T-helper 22 cell (primary cell): Measurements from ENCODE around the gene ITGA3.

ENCODE experiments used
- DNase-seq: peaks from one replicate; pipeline ENCODE4 v3.0.0-alpha.2; 2020; ENCODE audit warnings: low read depth

Gene ITGA3

DNA sequence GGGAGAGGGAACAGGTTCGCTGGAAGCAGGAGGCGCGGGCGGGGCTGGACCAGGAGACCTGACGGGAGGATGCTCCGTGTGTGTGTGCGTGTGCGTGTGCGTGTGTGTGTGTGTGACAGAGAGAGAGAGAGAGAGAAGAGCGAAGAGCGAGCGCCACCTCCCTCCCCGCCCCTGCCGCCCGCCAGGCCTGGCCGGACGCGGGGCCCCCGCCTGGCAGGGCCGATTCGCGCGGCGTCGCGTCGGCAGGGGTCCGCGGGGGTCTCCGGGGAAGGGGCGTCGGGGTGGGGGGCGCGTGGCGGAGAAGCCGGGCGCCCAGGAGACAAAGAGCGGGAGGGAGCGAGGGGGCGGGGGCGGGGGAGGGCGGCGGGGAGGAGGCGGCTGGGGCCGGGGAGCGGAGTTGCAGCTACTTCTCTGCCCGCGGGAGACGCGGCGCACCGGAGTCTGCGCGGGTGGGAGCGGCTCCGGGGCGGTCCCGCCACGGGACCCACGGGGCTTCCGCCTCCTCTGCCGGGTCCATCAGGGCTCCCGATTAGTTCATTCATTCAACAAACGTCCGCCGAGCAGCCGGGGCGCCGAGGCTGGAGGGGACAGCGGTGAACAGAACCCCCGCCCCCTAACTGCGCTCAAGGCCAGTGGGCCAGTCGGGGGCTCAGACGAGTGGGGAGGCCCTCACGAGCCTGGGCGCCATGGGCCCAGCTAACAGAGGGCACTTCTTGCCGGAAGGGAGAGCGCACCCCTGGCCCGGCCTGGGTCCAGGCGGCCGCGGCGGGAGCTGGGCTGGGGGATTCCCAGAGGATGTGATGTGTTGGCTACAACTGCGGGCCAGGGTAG, 74.0 kb downstream of the ITGA3 start, which contains the start of gene SAMD14:
Gene SAMD14 (minus strand): TSS at position 433 of the 831 bp plus-strand sequence. CDS start 5,201 bp downstream, outside the sequence.
- peak; percentile 50 for DNase-seq

DNA sequence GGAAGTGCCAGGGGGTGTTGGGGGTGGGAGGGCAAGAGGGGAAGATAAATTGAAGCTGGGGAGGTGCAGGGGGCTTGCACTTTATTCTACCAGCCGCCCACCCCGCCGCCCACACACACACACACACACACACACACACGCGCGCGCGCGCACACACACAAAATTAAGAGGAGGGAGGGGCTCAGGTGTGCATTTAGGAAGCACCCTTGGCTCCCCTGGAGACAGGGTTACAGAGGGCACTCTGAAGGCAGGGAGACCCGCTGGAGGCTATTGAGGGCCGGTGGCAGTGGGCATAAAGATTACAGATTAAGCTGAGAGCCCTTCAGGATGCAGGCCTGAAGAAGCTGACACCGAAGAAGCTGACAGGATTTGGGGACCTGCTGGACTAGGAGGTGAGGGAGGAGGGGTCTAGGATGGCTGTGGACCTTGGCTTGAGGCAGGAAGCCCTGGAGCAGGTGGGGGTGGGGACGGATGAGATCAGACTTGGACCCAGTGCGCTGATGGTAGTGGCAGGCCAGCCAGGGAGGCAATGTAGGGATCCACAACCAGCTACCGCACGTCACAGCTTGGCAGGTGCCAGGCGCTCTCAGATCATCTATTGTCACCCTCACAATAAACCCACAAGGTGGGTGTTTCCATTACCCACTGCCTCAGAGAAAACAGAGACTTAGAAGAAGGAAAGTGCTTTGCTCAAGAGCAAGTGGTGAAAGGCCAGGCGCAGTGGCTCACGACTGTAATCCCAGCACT, 74.8 kb downstream of the ITGA3 start:
- DNase-seq, result no peak

DNA sequence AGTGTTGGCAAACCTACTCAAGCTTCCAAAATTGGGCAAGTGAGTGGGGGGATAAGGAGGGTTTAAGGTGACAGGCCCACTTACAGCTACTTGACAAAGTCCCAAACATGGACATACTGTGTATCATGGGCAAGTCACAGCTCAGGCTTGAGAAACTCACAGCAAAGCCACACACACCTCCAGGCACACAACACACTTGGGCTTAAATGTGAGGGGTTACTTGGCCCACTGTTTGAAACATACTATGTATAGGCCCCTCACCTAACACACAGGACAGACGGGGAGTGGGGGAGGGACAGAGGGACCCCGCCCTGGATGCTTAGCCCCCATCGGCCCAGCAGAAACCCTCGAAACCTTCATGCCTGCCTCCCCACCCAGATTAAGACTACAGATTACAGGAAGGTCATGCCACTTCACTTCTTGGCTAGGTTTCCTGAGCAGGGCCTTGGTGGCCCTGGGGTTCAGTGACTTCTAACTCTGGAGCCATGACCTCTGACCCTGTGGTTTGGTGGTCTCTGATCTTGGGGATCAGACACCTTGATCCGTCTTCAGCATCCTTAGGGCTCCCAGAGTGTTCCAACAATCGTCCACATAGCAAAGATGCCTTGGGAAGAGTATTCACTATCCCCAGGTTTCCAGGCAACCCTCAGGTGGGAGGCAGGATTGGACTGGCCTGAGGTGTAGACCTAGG, 76.3 kb downstream of the ITGA3 start:
- no peak for DNase-seq

DNA sequence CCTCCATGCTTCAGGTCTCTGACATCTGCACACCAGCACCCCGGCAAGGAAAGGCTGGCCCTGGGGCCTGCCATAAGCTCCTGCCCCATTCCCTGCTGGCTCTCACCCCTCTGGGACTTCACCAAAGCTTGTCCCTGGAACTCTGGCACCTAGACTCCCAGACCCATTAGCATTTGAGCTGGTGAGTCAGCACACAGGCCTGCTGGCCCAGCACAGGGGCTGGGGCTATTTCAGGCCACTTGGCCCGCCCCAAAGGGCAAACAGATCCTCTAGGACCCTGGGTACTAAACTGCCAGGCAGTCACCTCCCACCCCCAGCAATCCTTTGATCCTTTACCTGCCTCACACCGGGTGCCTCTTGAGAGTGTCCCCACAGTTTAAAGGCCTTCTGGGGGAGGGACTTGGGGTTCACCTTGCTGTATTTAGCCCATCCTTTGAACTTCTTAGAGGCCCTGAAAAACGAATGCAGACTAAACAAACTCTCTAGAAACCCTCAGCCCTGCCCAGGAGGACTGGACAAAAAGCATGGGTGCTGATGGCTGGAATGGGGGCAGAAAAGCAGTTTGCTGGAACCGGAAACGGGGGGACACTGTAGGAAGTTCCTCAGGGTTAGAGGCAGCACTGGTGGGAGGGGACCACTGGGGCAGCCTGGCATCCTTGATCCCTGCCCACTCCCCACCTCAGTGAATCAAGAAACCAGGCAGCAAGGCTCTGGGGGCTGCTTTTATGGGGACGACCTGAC, 77.3 kb downstream of the ITGA3 start:
- no peak for DNase-seq

DNA sequence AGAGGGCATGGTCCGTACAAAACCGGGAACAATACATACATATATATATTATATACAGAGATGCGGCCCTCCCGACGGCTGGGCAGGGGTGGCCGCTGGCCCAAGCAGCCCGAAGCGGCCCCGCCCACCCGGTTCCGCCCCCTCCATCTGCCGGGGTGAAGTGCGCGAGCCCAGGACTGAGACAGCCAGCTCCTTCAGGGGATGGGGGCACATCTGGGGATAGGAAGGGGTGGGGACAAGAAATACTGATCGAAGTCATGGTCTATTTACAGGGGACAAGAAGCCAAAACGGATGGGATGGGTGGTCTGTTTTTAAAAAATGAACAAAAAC, 77.8 kb downstream of the ITGA3 start:
- DNase-seq, result no peak

DNA sequence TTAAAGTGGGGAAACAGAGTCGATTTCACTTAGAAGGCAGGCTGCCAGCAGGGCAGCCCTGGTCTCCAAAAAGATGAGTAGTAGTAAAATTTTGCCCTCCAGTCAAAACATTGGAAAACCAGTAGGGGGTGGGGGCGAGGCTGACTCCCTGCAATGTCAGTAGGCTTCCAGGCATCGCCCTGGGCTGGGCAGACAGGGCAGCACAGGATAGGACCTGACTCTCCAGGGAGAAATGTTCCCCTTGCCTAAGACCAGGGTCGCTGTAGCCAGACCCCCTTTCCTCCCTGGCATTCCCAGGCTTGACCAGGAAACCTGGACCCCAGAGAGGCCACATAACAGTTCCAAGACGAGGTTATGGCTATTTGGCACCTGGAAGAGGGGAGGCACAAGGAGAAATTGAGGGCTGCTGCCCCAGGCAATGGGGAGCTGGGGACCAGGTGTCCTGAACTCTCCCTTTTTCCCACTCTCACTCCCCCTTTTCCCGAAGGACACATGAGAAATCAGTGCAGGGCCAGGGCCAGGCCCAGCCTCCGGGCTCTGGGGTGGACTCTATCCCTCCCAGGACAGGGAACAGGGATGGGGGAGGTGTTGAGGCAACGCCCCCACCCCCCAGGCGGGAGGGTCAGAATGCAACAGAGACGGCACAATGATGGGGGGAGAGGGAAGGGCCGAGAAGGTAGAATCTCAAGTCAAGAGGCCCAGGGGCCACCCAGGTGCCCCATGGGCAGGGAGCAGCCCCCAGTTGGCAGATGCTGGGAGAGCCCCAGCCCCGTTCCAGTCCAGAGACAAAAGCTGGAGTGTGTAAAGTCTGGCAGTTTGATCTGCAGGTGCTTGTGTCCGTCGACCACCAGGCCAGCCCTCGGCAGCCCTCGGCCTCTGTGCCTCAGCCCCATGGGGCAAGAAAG, 78.5 kb downstream of the ITGA3 start:
- no peak for DNase-seq

DNA sequence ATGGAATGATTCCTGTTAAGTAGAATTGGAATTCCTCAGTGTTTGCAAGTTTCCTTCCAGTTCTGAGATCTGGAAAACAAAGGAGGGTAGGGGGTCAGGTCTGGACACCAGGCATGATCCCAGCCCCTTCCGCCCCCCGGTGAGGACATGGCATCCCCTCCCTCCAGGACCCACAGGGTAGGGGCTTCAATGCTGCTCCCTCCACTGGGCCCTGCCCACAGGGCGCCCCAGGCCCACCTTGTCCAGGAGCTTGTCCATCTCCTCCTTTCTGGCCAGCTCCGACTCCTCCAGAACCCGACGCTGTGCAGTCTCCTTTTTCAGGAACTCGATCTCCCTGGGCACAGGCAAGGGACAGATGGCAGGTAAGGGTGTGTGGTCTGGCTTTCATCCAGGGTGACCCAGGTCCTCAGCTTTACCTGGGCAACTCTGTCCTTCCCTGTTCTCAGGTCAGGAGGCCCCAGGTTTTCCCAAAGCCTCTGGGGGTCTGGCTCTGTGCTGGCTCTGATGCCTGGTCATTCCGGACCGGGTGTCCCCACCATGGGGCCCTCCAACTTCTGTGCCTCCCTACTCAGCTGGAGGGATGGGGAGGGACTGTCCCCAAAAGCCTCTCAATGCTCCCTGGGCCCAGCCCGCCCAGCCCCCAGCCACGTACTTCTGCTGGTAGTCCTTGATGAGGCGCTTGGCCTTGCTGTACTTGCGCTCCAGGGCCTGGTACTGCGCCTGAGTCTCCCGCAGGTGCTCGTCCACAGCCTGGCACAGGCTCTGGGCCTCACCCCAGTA, 79.6 kb downstream of the ITGA3 start:
- no peak for DNase-seq

DNA sequence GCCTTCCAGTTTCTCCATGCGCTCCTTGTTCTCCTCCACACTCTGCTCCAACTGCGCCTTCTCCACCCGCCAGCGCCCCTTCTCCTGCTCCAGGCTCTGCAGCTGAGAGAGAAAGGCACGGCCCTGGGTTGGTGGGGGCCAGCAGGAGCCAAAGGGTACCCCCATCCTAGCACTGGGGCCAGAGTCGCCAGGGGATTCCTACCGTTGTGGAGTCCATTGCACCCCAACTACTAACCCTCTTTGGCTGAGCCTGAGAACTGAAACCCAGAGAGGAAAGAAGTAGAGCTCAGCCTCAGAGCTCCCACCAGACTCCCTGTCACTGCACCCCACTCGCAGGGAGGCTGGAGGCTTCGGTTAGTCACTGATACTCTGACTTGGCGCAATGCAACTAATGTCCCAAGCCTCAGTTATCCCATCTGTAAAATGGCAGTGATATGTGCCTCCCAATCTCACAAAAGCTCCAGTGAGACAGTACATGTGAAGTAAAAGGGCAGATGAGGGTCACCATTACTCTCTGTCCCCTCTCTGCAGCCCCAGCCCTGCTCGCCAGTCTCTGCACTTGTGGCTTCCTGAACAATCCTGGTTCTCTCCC, 80.3 kb downstream of the ITGA3 start:
- no peak for DNase-seq

DNA sequence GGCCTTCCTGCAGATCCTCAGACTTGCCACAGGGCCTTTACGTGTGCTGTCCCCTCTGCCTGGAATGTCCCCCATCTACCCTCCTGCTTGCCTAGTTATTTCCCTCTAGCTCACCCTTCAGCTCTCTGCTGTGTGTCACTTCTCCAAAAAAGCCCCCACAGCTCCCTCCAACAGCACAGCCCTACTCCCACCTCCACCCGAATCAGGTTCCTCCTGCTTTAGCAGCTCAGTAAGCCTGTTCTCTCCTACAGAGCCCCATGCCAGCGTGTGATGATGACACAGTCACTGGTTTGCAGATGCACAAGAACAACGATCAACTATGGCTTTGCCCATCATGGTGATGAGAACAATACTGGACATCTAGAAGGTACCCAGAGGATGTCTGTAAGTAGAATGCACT, 81.1 kb downstream of the ITGA3 start:
- no peak for DNase-seq

DNA sequence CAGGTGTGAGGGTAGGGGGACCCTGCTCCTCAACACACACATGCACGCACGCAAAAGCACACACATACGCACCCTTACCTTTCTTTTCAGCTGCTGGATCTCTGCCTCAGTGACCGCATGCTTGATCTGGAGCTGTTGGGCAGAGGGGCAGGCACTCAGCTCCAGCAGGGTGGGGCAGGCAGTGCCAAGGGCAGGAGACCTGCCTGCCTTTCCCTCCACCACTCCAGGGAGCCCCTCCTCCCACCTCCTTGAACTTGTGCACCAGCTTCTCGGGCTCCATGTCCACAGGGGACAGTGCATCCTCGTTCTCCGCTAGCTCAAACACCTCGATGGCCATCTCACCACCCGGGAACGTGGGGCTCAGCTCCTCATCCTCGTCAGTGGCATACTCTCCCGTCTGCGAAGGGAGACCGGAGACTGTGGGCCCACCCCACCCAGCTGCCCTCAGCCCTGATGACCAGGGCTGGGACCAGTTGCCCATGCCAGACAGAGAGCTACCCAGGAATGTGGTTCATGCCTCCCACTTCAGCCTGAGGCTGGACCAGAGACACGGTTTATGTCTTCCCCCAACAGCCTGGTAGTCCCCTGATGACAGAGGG, 83.4 kb downstream of the ITGA3 start:
- no peak for DNase-seq
